Endodermal cell (in vitro differentiated cells): ENCODE results near the gene LIN7A. TPM values are rescaled to one million over a fixed set of nuclear protein-coding genes. Genes with fewer than 3 reads are reported as not detected.
A peak's percentile ranks its signal among the peaks of the same experiment; 100 is the strongest.

Experiments
- DNase-seq: peaks from one replicate; pipeline ENCODE4 v3.0.0-alpha.2; 2017
- H3K27ac ChIP-seq: 2 replicates; pipeline ENCODE4 v1.5.1; 2013; ENCODE audit warnings: mild to moderate bottlenecking, low read depth, low read length, moderate library complexity
- H3K27me3 ChIP-seq: 2 replicates; pipeline ENCODE4 v1.6.1; 2013; ENCODE audit warnings: mild to moderate bottlenecking, low read length, moderate library complexity; ENCODE audit not compliant: insufficient read depth, control insufficient read depth, poor library complexity, severe bottlenecking
- H3K36me3 ChIP-seq: 2 replicates; pipeline ENCODE4 v1.7.0; 2013; ENCODE audit warnings: mild to moderate bottlenecking, low read length, moderate library complexity; ENCODE audit not compliant: control insufficient read depth, insufficient read depth
- H3K4me1 ChIP-seq: one replicate; pipeline ENCODE4 v1.7.0; 2013; ENCODE audit warnings: low read length; ENCODE audit not compliant: control insufficient read depth, insufficient read depth
- H3K4me3 ChIP-seq: 2 replicates; pipeline ENCODE4 v1.5.1; 2013; ENCODE audit warnings: mild to moderate bottlenecking, low read length, moderate library complexity
- H3K9ac ChIP-seq: 2 replicates; pipeline ENCODE4 v1.6.1; 2013; ENCODE audit warnings: mild to moderate bottlenecking, low read length, moderate library complexity; ENCODE audit not compliant: poor library complexity, severe bottlenecking; ENCODE audit errors: extremely low read depth
- H3K9me3 ChIP-seq: 2 replicates; pipeline ENCODE4 v1.6.1; 2013; ENCODE audit warnings: mild to moderate bottlenecking, low read length, moderate library complexity; ENCODE audit not compliant: control insufficient read depth
- H3K27ac Mint-ChIP-seq: 2 replicates; pipeline ENCODE4 v1.8.0; 2020; ENCODE audit warnings: mixed read lengths
- H3K27me3 Mint-ChIP-seq: 2 replicates; pipeline ENCODE4 v1.8.0; 2021; ENCODE audit warnings: mild to moderate bottlenecking, mixed read lengths; ENCODE audit not compliant: insufficient read depth
- H3K36me3 Mint-ChIP-seq: 2 replicates; pipeline ENCODE4 v1.8.0; 2020; ENCODE audit warnings: low read depth, mixed read lengths
- H3K4me1 Mint-ChIP-seq: 2 replicates; pipeline ENCODE4 v1.8.0; 2020; ENCODE audit warnings: mixed read lengths
- H3K4me3 Mint-ChIP-seq: 2 replicates; pipeline ENCODE4 v1.8.0; 2020; ENCODE audit warnings: mild to moderate bottlenecking, moderate library complexity, mixed read lengths
- H3K9me3 Mint-ChIP-seq: 2 replicates; pipeline ENCODE4 v1.8.0; 2020; ENCODE audit warnings: mild to moderate bottlenecking, mixed read lengths
- CTCF ChIP-seq: fragments of 200-600 bp; sonication (generic); conservative IDR thresholded peaks from 2 replicates; pipeline ENCODE4 v1.5.0; 2021; ENCODE audit warnings: antibody characterized with exemption, mild to moderate bottlenecking
- WGBS, 2 experiments: methylation state at CpG; one replicate each; pipeline versions ENCODE4 v1.1.5 to v1.1.7; 2013; ENCODE audit warnings: missing lambda C conversion rate in 2 of 2, mixed read lengths in 1 of 2; ENCODE audit not compliant: insufficient coverage in 1 of 2, insufficient read length in 1 of 2; 5-methylcytosine and 5-hydroxymethylcytosine counted together
- total RNA-seq, 2 donors: library from RNA; stranded (reverse); fragmentation: NEBNext Ultra II Directional in 1 of 2; extraction: Animal tissue kit (Norgen Biotek cat#: 25700) in 1 of 2; gene quantifications; 2 replicates in 1 of 2; 3 replicates in 1 of 2; pipeline ENCODE4 v1.2.1, GENCODE V29; 2021

LIN7A gene
- total RNA-seq, 2 donors from 2014 or later: 19.3 to 27.2 TPM

- no peak overlapping the region for H3K4me3 Mint-ChIP-seq
- H3K27ac Mint-ChIP-seq: no peak overlapping the region
- H3K9ac ChIP-seq: no peak overlapping the region
These were observed 88.4 kb downstream of the LIN7A start for GRCh38 chr12:80849337-80849736.

GRCh38 chr12:80848858-80849257 is 88.9 kb downstream of the LIN7A start:
- H3K4me3 Mint-ChIP-seq: no peak overlapping the region
- peaks cover 4% of the 10 kb centered on the region for H3K36me3 Mint-ChIP-seq
- TF ChIP-seq CTCF: no peak

More at GRCh38 chr12:80849337-80849736, 88.4 kb downstream of the LIN7A start:
- Histone ChIP-seq H3K27ac (no peak overlapping the region), H3K36me3 (no peaks in the 10 kb centered on the region), H3K4me1 (peaks cover 4% of the 10 kb centered on the region), H3K4me3 (peak overlapping the region; percentile 16), H3K27me3 (no peaks in the 10 kb centered on the region), H3K9me3 (no peaks in the 10 kb centered on the region)
- no peak for TF ChIP-seq CTCF
- Mint-ChIP-seq H3K36me3 (peaks cover 4% of the 10 kb centered on the region), H3K4me1 (peaks cover 23% of the 10 kb centered on the region), H3K9me3 (no peaks in the 10 kb centered on the region), H3K27me3 (no peaks in the 10 kb centered on the region)
- peak; percentile 60 for DNase-seq

GRCh38 chr12:80847575-80847974 is 90.2 kb downstream of the LIN7A start:
- WGBS, 2 experiments: 84 to 87% methylated on average over 2 to 3 of the region's 3 CpGs
- DNase-seq: no peak
- no peaks in the 10 kb centered on the region for H3K36me3 ChIP-seq
- Mint-ChIP-seq H3K36me3 (peaks cover 4% of the 10 kb centered on the region), H3K27ac (no peak overlapping the region), H3K27me3 (no peaks in the 10 kb centered on the region), H3K4me1 (peaks cover 23% of the 10 kb centered on the region), H3K4me3 (no peak overlapping the region), H3K9me3 (no peaks in the 10 kb centered on the region)
- H3K4me3 ChIP-seq: no peak overlapping the region
- H3K4me1 ChIP-seq: peaks cover 4% of the 10 kb centered on the region
- H3K9me3 ChIP-seq: no peaks in the 10 kb centered on the region
- TF ChIP-seq CTCF: no peak
- no peaks in the 10 kb centered on the region for H3K27me3 ChIP-seq
- no peak overlapping the region for H3K27ac ChIP-seq
- no peak overlapping the region for H3K9ac ChIP-seq

More at GRCh38 chr12:80848858-80849257, 88.9 kb downstream of the LIN7A start:
- Histone ChIP-seq H3K27ac (no peak overlapping the region), H3K27me3 (no peaks in the 10 kb centered on the region), H3K9me3 (no peaks in the 10 kb centered on the region), H3K4me3 (peak overlapping the region; percentile 16), H3K36me3 (no peaks in the 10 kb centered on the region), H3K9ac (no peak overlapping the region), H3K4me1 (peaks cover 4% of the 10 kb centered on the region)
- DNase-seq: no peak
- no peak overlapping the region for H3K27ac Mint-ChIP-seq
- no peaks in the 10 kb centered on the region for H3K9me3 Mint-ChIP-seq
- 83% methylated on average over 1 of the region's 1 CpG for WGBS, 2 experiments
- H3K27me3 Mint-ChIP-seq: no peaks in the 10 kb centered on the region
- H3K4me1 Mint-ChIP-seq: peaks cover 23% of the 10 kb centered on the region
